DOHH2 (cell line): ENCODE data around the gene FAM50A.
A peak's percentile ranks its signal among the peaks of the same experiment; 100 is the strongest.

ENCODE experiments used
- H3F3A ChIP-seq: fragments of 200-600 bp; sonication (generic), shearing (Covaris generic); 2 replicates; pipeline ENCODE4 v1.6.0; 2016; ENCODE audit warnings: antibody characterized with exemption, mild to moderate bottlenecking; ENCODE audit not compliant: control insufficient read depth, insufficient read depth
- H3K27ac ChIP-seq: fragments of 200-600 bp; sonication (generic); 2 replicates; pipeline ENCODE4 v1.5.1; 2014; ENCODE audit warnings: low read depth, mild to moderate bottlenecking, low read length, moderate library complexity
- H3K27me3 ChIP-seq: fragments of 200-600 bp; sonication (generic); 2 replicates; pipeline ENCODE4 v1.6.1; 2014; ENCODE audit warnings: mild to moderate bottlenecking, low read length, mixed read lengths; ENCODE audit not compliant: control insufficient read depth
- H3K36me3 ChIP-seq: fragments of 200-600 bp; sonication (generic); 2 replicates; pipeline ENCODE4 v1.6.1; 2014; ENCODE audit warnings: mild to moderate bottlenecking, low read length, moderate library complexity, mixed read lengths; ENCODE audit not compliant: control insufficient read depth
- H3K4me1 ChIP-seq: fragments of 200-600 bp; sonication (generic); 2 replicates; pipeline ENCODE4 v1.6.1; 2014; ENCODE audit warnings: mild to moderate bottlenecking, low read length, mixed read lengths; ENCODE audit not compliant: control insufficient read depth
- H3K4me2 ChIP-seq: fragments of 200-600 bp; sonication (generic); 2 replicates; pipeline ENCODE4 v1.6.0; 2014; ENCODE audit warnings: mild to moderate bottlenecking, low read length, moderate library complexity
- H3K4me3 ChIP-seq: fragments of 200-600 bp; sonication (generic); 2 replicates; pipeline ENCODE4 v1.5.1; 2014; ENCODE audit warnings: mild to moderate bottlenecking, low read length, mixed read lengths
- H3K79me2 ChIP-seq: fragments of 200-600 bp; sonication (generic); 2 replicates; pipeline ENCODE4 v1.6.1; 2014; ENCODE audit warnings: mild to moderate bottlenecking, low read length, mixed read lengths; ENCODE audit not compliant: control insufficient read depth
- H3K9me2 ChIP-seq: fragments of 200-600 bp; sonication (generic); replicated peaks from 2 replicates; pipeline ENCODE4 v1.6.1; 2014; ENCODE audit warnings: mild to moderate bottlenecking, low read length, mixed read lengths; ENCODE audit not compliant: control insufficient read depth
- H3K9me3 ChIP-seq: fragments of 200-600 bp; sonication (generic); 2 replicates; pipeline ENCODE4 v1.6.1; 2014; ENCODE audit warnings: antibody characterized with exemption, low read length, mixed read lengths; ENCODE audit not compliant: control insufficient read depth, insufficient read depth
- H4K20me1 ChIP-seq: fragments of 200-600 bp; sonication (generic); 2 replicates; pipeline ENCODE4 v1.6.0; 2014; ENCODE audit warnings: low read depth, mild to moderate bottlenecking, antibody characterized with exemption, low read length, moderate library complexity; ENCODE audit not compliant: control insufficient read depth, insufficient read depth
- EZH2phosphoT487 ChIP-seq: fragments of 200-600 bp; sonication (generic); IDR thresholded peaks from 2 replicates; pipeline ENCODE4 v1.6.1; 2017; ENCODE audit warnings: borderline replicate concordance, mild to moderate bottlenecking, antibody characterized with exemption, low read length, moderate library complexity, mixed read lengths
- TF ChIP-seq, protein P1 (sequence below): fragments of 200-600 bp; sonication (generic); IDR thresholded peaks from one replicate; pipeline ENCODE4 v1.5.1; 2014; ENCODE audit warnings: antibody characterized with exemption, mild to moderate bottlenecking, low read depth, low read length; ENCODE audit not compliant: poor library complexity, severe bottlenecking

Gene FAM50A

DNA sequence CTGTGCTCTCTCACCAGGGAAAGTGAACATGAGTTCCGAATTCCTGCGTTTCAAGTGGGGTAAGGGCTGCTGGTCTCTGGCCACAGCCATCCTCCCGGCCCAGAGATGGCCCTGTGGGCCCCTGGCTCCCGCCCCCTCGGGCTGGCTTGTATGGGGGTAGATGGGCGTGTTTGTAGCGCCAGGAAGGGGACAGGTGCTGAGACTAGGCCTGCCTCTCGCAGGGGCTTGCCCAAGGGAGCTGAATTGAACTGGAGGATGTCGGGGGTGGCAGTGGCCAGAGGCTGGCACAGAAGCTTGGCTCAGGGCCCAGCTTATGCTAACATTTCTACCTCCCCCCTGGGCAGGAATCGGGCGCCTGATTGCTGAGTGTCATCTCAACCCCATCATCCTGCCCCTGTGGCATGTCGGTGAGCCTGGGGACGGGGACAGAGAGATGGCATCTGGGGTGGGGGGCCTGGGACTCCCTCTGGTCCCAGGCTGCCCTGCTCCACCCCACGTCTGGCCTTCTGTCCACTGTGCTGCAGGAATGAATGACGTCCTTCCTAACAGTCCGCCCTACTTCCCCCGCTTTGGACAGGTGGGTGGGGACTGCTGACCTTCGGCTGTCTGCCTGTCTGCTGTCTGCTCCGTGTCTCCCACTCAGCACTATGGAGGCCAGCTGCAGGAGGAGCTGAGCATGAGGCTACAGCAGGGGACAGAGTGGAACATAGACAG, 24.1 kb upstream of the FAM50A start:
- Histone ChIP-seq H3K36me3 (no peaks in the 10 kb centered on the region), H3K4me1 (no peaks in the 10 kb centered on the region), H3K4me2 (no peak overlapping the region), H3K9me3 (no peaks in the 10 kb centered on the region), H3K27me3 (no peaks in the 10 kb centered on the region), H3K27ac (no peak overlapping the region), H3K9me2 (no peaks in the 10 kb centered on the region), H4K20me1 (no peaks in the 10 kb centered on the region), H3K79me2 (no peaks in the 10 kb centered on the region), H3K4me3 (no peak overlapping the region), H3F3A (no peaks in the 10 kb centered on the region)
- TF ChIP-seq EZH2phosphoT487 = no peak
- TF ChIP-seq, protein P1, sequence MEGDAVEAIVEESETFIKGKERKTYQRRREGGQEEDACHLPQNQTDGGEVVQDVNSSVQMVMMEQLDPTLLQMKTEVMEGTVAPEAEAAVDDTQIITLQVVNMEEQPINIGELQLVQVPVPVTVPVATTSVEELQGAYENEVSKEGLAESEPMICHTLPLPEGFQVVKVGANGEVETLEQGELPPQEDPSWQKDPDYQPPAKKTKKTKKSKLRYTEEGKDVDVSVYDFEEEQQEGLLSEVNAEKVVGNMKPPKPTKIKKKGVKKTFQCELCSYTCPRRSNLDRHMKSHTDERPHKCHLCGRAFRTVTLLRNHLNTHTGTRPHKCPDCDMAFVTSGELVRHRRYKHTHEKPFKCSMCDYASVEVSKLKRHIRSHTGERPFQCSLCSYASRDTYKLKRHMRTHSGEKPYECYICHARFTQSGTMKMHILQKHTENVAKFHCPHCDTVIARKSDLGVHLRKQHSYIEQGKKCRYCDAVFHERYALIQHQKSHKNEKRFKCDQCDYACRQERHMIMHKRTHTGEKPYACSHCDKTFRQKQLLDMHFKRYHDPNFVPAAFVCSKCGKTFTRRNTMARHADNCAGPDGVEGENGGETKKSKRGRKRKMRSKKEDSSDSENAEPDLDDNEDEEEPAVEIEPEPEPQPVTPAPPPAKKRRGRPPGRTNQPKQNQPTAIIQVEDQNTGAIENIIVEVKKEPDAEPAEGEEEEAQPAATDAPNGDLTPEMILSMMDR = no peak

DNA sequence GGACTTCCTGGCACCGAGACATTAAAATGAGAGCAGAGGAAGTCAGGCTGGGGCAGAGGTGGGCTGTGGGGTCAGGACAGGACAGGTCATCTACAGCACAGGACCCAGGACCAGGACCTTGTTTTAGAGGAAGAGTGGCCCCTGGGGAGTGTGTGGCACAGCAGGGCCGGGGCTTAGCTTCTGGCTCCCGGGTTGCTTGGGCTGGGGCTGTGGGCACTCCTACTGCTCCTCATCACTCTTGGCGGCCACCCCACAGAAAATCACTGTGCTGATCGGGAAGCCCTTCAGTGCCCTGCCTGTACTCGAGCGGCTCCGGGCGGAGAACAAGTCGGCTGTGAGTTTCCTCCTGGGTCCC, 23.6 kb upstream of the FAM50A start:
- Histone ChIP-seq H4K20me1 (no peaks in the 10 kb centered on the region), H3K9me2 (no peaks in the 10 kb centered on the region), H3K79me2 (no peaks in the 10 kb centered on the region), H3F3A (no peaks in the 10 kb centered on the region), H3K4me3 (no peak overlapping the region), H3K4me2 (no peak overlapping the region), H3K27ac (no peak overlapping the region), H3K27me3 (no peaks in the 10 kb centered on the region), H3K4me1 (no peaks in the 10 kb centered on the region), H3K9me3 (no peaks in the 10 kb centered on the region), H3K36me3 (no peaks in the 10 kb centered on the region)
- TF ChIP-seq EZH2phosphoT487 = no peak
- TF ChIP-seq, protein P1 = no peak

DNA sequence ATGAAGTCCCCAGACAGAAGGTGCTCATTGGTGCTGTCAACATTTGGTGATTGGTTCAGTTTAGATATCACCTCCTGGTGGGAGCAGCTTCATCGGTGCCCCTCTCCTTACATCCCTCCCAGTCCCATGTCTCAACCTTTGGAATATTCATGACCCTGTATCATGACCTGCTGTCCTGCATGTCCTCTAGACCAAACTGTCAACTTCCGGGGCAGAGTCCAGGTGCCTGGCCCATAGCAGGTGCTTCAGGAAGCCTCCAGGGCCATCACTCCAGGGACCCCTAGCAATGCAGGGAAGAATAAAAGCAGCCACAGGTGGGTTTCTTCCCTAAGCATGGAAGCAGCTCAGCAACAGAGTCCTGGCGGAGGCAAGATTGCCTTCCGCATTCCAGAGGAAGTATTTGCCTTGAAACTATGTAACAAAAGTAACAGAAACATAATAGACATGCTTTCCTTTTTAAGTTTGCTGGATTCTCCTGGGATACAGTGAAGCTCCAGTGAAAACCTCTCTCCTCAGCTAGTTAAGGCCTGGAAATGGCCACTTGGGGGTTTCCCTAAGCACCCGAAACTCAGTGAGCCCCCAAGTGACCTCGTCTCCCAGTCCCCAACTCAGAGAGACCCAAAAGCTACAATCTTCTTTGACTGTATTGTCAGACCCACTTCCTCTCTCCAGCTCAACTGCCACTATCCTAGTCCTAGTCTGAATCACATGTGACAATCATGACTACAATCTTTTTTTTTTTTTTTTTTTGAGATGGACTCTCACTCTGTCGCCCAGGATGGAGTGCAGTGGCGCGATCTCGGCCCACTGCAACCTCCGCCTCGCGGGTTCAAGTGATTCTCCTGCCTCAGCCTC, 16.8 kb upstream of the FAM50A start:
- H3K4me3 ChIP-seq = peak overlapping the region; percentile 84
- TF ChIP-seq, protein P1 = no peak
- TF ChIP-seq EZH2phosphoT487 = no peak
- peak overlapping the region; percentile 87 for H3K4me2 ChIP-seq
- H3K9me3 ChIP-seq = no peaks in the 10 kb centered on the region
- H3K27ac ChIP-seq = no peak overlapping the region
- H3F3A ChIP-seq = no peaks in the 10 kb centered on the region
- no peaks in the 10 kb centered on the region; the same call in 1 of the 2 replicates for H3K36me3 ChIP-seq
- H4K20me1 ChIP-seq = no peaks in the 10 kb centered on the region
- peaks cover 25% of the 10 kb centered on the region for H3K79me2 ChIP-seq
- H3K27me3 ChIP-seq = no peaks in the 10 kb centered on the region
- peaks cover 17% of the 10 kb centered on the region for H3K4me1 ChIP-seq
- no peaks in the 10 kb centered on the region for H3K9me2 ChIP-seq
